HEK293 (cell line): ENCODE measurements around the gene RNF44.

Experiments
- ZNF138 ChIP-seq: fragments of 450-650 bp; formaldehyde crosslinking; IDR thresholded peaks from 2 replicates; pipeline ENCODE4 v1.5.1; 2016; ENCODE audit warnings: missing biosample characterization, missing genetic modification characterization, borderline replicate concordance
- ZNF549 ChIP-seq: fragments of 450-650 bp; IDR thresholded peaks from 2 replicates; pipeline ENCODE4 v1.5.1; 2018; ENCODE audit warnings: missing biosample characterization, missing genetic modification characterization, mild to moderate bottlenecking, inconsistent platforms, moderate library complexity
- ZNF785 ChIP-seq: fragments of 450-650 bp; formaldehyde crosslinking; IDR thresholded peaks from 2 replicates; pipeline ENCODE4 v1.5.1; 2016; ENCODE audit warnings: missing biosample characterization, missing genetic modification characterization
- TF ChIP-seq, protein P1 (sequence below): fragments of 450-650 bp; formaldehyde crosslinking; IDR thresholded peaks from 2 replicates; pipeline ENCODE4 v1.5.1; 2016; ENCODE audit warnings: missing biosample characterization, missing genetic modification characterization

DNA sequence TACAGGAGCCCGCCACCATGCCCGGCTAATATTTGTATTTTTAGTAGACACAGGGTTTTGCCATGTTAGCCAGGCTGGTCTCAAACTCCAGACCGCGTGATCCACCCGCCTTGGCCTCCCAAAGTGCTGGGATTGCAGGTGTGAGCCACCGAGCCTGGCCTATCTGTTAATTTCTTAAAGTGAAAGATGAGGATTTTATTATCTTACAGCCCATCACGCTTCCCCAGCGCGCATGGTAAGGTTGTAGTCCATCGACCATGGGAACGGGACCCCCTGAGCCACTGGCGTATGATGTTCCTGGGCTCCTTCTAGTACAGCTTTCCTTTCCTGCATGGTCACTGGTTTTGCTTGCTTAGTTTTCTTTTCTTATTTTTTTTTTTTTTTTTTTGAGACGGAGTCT lies 20.6 kb upstream of the RNF44 start:
- TF ChIP-seq, protein P1, sequence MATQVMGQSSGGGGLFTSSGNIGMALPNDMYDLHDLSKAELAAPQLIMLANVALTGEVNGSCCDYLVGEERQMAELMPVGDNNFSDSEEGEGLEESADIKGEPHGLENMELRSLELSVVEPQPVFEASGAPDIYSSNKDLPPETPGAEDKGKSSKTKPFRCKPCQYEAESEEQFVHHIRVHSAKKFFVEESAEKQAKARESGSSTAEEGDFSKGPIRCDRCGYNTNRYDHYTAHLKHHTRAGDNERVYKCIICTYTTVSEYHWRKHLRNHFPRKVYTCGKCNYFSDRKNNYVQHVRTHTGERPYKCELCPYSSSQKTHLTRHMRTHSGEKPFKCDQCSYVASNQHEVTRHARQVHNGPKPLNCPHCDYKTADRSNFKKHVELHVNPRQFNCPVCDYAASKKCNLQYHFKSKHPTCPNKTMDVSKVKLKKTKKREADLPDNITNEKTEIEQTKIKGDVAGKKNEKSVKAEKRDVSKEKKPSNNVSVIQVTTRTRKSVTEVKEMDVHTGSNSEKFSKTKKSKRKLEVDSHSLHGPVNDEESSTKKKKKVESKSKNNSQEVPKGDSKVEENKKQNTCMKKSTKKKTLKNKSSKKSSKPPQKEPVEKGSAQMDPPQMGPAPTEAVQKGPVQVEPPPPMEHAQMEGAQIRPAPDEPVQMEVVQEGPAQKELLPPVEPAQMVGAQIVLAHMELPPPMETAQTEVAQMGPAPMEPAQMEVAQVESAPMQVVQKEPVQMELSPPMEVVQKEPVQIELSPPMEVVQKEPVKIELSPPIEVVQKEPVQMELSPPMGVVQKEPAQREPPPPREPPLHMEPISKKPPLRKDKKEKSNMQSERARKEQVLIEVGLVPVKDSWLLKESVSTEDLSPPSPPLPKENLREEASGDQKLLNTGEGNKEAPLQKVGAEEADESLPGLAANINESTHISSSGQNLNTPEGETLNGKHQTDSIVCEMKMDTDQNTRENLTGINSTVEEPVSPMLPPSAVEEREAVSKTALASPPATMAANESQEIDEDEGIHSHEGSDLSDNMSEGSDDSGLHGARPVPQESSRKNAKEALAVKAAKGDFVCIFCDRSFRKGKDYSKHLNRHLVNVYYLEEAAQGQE (tag by site-specific recombination) = no peak
- TF ChIP-seq ZNF549 (tag by site-specific recombination) (no peak), ZNF785 (tag by site-specific recombination) (no peak), ZNF138 (no peak)
